ENCODE data around the gene SMYD2.

DNA sequence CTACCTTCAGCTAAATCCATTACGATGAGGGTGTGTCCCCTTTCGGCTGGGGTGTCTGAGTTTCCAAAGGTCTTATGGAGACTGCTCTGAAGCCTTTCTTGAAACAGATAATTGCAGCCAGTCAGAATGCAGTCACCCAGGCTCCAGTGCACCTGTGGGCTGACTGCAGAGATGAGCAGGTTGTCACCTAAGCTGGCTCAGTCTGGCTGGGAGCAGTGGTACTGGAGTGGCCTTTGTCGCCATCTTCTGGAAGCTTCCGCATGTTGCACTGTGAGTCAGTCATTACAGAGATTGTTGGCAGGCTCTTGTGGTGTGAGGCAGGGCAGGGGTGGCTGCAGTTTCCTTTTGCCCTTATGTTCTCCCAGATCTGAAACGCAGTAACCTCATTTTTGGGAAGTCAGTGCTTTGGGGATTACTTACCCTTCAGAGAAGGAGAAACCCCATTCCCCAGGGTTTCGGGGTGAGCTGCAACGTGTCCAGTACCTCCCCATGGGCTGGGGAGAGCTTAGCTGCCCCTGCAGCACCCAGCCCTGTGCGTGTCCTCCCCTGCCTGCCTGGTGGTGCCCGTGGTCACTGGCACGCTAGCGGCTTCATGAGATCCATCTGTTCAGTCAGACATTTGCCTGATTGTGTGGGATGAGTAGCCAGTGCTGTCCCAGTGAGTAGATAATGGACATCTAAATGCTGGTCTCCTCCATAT lies 48.0 kb downstream of the SMYD2 start:
- no peak for TF ChIP-seq ETV6 (conservative IDR thresholded peaks at IDR 0.05 in 1 of 2, IDR thresholded peaks at IDR 0.05 in 1 of 2; ENCODE audit: borderline replicate concordance in 1 of 2, low read depth in 1 of 2)
- no peak for TF ChIP-seq FOXM1 (IDR thresholded peaks at IDR 0.05; ENCODE audit: low read depth, low read length)
- TF ChIP-seq, protein P1, sequence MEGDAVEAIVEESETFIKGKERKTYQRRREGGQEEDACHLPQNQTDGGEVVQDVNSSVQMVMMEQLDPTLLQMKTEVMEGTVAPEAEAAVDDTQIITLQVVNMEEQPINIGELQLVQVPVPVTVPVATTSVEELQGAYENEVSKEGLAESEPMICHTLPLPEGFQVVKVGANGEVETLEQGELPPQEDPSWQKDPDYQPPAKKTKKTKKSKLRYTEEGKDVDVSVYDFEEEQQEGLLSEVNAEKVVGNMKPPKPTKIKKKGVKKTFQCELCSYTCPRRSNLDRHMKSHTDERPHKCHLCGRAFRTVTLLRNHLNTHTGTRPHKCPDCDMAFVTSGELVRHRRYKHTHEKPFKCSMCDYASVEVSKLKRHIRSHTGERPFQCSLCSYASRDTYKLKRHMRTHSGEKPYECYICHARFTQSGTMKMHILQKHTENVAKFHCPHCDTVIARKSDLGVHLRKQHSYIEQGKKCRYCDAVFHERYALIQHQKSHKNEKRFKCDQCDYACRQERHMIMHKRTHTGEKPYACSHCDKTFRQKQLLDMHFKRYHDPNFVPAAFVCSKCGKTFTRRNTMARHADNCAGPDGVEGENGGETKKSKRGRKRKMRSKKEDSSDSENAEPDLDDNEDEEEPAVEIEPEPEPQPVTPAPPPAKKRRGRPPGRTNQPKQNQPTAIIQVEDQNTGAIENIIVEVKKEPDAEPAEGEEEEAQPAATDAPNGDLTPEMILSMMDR (IDR thresholded peaks at IDR 0.05 in 2 of 3, conservative IDR thresholded peaks at IDR 0.05 in 1 of 3; ENCODE audit: control insufficient read depth in 2 of 3, extremely low read depth in 1 of 3, insufficient read depth in 1 of 3, low read depth in 3 of 3, low read length in 3 of 3): peak; percentile 89 to 93 (median 91)

All from GM12878 (cell line).